ENCODE measurements around the gene FOXK2. TPM values are rescaled to one million over a fixed set of nuclear protein-coding genes. Genes with fewer than 3 reads are reported as not detected.
A peak's percentile ranks its signal among the peaks of the same experiment; 100 is the strongest.

Gene FOXK2
- total RNA-seq, 3 donors from 2014 or later (not counting 1 experiment from before 2014, with no cell fraction given): 42.5 to 50.0 (median 46.4) TPM

- DNase-seq: peak in 1 of 2 donors; percentile 25
- H3K36me3 Mint-ChIP-seq: peaks cover 1% of the 10 kb centered on the region
- 64% methylated on average over 9 of the region's 9 CpGs for WGBS (ENCODE audit: insufficient coverage)
- H3K4me3 Mint-ChIP-seq: peak overlapping the region; percentile 79
- H3K27me3 ChIP-seq (ENCODE audit: control insufficient read depth, insufficient read depth, low read length): no peaks in the 10 kb centered on the region
- TF ChIP-seq CTCF (IDR thresholded peaks at IDR 0.05): no peak
- ATAC-seq: peak; percentile 28 to 43 (median 32)
- no peaks in the 10 kb centered on the region for H3K9me3 ChIP-seq (ENCODE audit: control insufficient read depth, insufficient read depth, low read length)
- H3K4me1 Mint-ChIP-seq: peaks cover 33 to 46% of the 10 kb centered on the region in 2 donors
- H3K4me3 ChIP-seq (ENCODE audit: low read length): no peak overlapping the region
- intact Hi-C loops (cut with micrococcal nuclease): loop anchor here (2.0 kb wide), 1 partner anchor 56 kb away; the partner anchor contains the start of gene WDR45B
- peaks cover 6% of the 10 kb centered on the region for H3K36me3 ChIP-seq (ENCODE audit: control insufficient read depth, insufficient read depth, low read length)
- peak overlapping the region; percentile 86 for H3K27ac ChIP-seq (ENCODE audit: low read length)
- peak overlapping the region; percentile 97 to 98 for H3K27ac Mint-ChIP-seq
- peaks cover 52% of the 10 kb centered on the region for H3K4me1 ChIP-seq (ENCODE audit: control insufficient read depth, insufficient read depth, low read length)
- H3K9me3 Mint-ChIP-seq: no peaks in the 10 kb centered on the region
- no peaks in the 10 kb centered on the region for H3K27me3 Mint-ChIP-seq (ENCODE audit: low read depth in 2 of 2)
These were observed 72.8 kb downstream of the FOXK2 start for GRCh38 chr17:82592289-82592766.

GRCh38 chr17:82592767-82593589 is 73.4 kb downstream of the FOXK2 start:
- Histone ChIP-seq H3K9me3 (ENCODE audit: control insufficient read depth, insufficient read depth, low read length) (no peaks in the 10 kb centered on the region), H3K27me3 (ENCODE audit: control insufficient read depth, insufficient read depth, low read length) (no peaks in the 10 kb centered on the region), H3K4me3 (ENCODE audit: low read length) (peak overlapping the region; percentile 40), H3K4me1 (ENCODE audit: control insufficient read depth, insufficient read depth, low read length) (peaks cover 52% of the 10 kb centered on the region), H3K27ac (ENCODE audit: low read length) (peak overlapping the region; percentile 86), H3K36me3 (ENCODE audit: control insufficient read depth, insufficient read depth, low read length) (no peaks in the 10 kb centered on the region)
- ATAC-seq (peak; percentile 39 to 57 (median 54)), DNase-seq (peak; percentile 56 to 80)
- H3K4me3 Mint-ChIP-seq: peak overlapping the region; percentile 79
- WGBS (ENCODE audit: insufficient coverage): 12% methylated on average over 29 of the region's 29 CpGs
- intact Hi-C loops (cut with micrococcal nuclease): loop anchor here (2.0 kb wide), 1 partner anchor 56 kb away; the partner anchor contains the start of gene WDR45B
- no peaks in the 10 kb centered on the region for H3K27me3 Mint-ChIP-seq (ENCODE audit: low read depth in 2 of 2)
- H3K36me3 Mint-ChIP-seq: no peaks in the 10 kb centered on the region
- peak overlapping the region; percentile 97 to 98 for H3K27ac Mint-ChIP-seq
- peaks cover 33 to 46% of the 10 kb centered on the region in 2 donors for H3K4me1 Mint-ChIP-seq
- no peak for TF ChIP-seq CTCF (IDR thresholded peaks at IDR 0.05)
- no peaks in the 10 kb centered on the region for H3K9me3 Mint-ChIP-seq

- intact Hi-C loops (cut with micrococcal nuclease): loop anchor here (2.0 kb wide), 1 partner anchor 55 kb away; the partner anchor contains the start of gene WDR45B
- peak; percentile 35 to 39 for DNase-seq
- H3K4me1 Mint-ChIP-seq: peaks cover 33 to 46% of the 10 kb centered on the region in 2 donors
These were observed 74.1 kb downstream of the FOXK2 start for GRCh38 chr17:82593590-82594087.

More at GRCh38 chr17:82593590-82594087, 74.1 kb downstream of the FOXK2 start:
- Histone ChIP-seq H3K4me3 (ENCODE audit: low read length) (peak overlapping the region; percentile 40), H3K36me3 (ENCODE audit: control insufficient read depth, insufficient read depth, low read length) (no peaks in the 10 kb centered on the region), H3K27ac (ENCODE audit: low read length) (peak overlapping the region; percentile 86), H3K9me3 (ENCODE audit: control insufficient read depth, insufficient read depth, low read length) (no peaks in the 10 kb centered on the region), H3K4me1 (ENCODE audit: control insufficient read depth, insufficient read depth, low read length) (peaks cover 52% of the 10 kb centered on the region), H3K27me3 (ENCODE audit: control insufficient read depth, insufficient read depth, low read length) (no peaks in the 10 kb centered on the region)
- Mint-ChIP-seq H3K4me3 (peak overlapping the region; percentile 79), H3K36me3 (no peaks in the 10 kb centered on the region), H3K9me3 (no peaks in the 10 kb centered on the region), H3K27ac (peak overlapping the region; percentile 97 to 98), H3K27me3 (ENCODE audit: low read depth in 2 of 2) (no peaks in the 10 kb centered on the region)
- WGBS (ENCODE audit: insufficient coverage): 61% methylated on average over 29 of the region's 29 CpGs
- peak in 2 of 3 donors; percentile 4 to 24 for ATAC-seq
- no peak for TF ChIP-seq CTCF (IDR thresholded peaks at IDR 0.05)

All from natural killer cell (primary cell).